ENCODE data around the gene PPFIA3. TPM values are rescaled to one million over a fixed set of nuclear protein-coding genes. Genes with fewer than 3 reads are reported as not detected.

The PPFIA3 gene
- total RNA-seq, 2 experiments from 2014 or later = 2.0 to 2.8 TPM

GRCh38 chr19:49114630-49115363 is 4.5 kb upstream of the PPFIA3 start:
- TF ChIP-seq CTCF (IDR thresholded peaks at IDR 0.05) = no peak
- Mint-ChIP-seq H3K27ac (no peak overlapping the region), H3K9me3 (no peaks in the 10 kb centered on the region), H3K4me3 (peak overlapping the region; percentile 83), H3K4me1 (ENCODE audit: low read depth) (peaks cover 40% of the 10 kb centered on the region), H3K27me3 (no peaks in the 10 kb centered on the region), H3K36me3 (ENCODE audit: low read depth) (peaks cover 4% of the 10 kb centered on the region)
- intact Hi-C loops (cut with DNase I, micrococcal nuclease) = loop anchor here (1.0 to 10.0 kb wide), 5 partner anchors 14 to 640 kb away; partner anchors contain the start of gene DBP (in 1 of the 2)
- no peaks in the 10 kb centered on the region for H3K36me3 ChIP-seq (ENCODE audit: insufficient read depth, low read length)
- ChIA-PET POLR2A (interaction anchor here (0.9 to 2.4 kb wide), 9 partner anchors 9 to 762 kb away, joined by 3 to 13 read pairs (median 4); partner anchors contain the start of genes AKT1S1, GYS1 and RUVBL2), CTCF (interaction anchor here (0.6 to 2.4 kb wide), 21 partner anchors 10 to 466 kb away, joined by 3 to 43 read pairs (median 5); partner anchors contain the start of genes CGB7, PRRG2 and RUVBL2)
- no peak for ATAC-seq (ENCODE audit: poor library complexity)
- peaks cover 42% of the 10 kb centered on the region for H3K4me1 ChIP-seq (ENCODE audit: insufficient read depth, low read length)
- peak overlapping the region; percentile 69 for H3K4me3 ChIP-seq (ENCODE audit: low read length)
- H3K27me3 ChIP-seq (ENCODE audit: control insufficient read depth in 1 of 2, insufficient read depth in 2 of 2, low read length in 2 of 2) = no peaks in the 10 kb centered on the region
- DNase-seq = peak in 12 of 14 experiments; percentile 19 to 76 (median 52)
- H3K27ac ChIP-seq (ENCODE audit: low read depth in 1 of 2, low read length in 2 of 2) = no peak overlapping the region
- no peaks in the 10 kb centered on the region for H3K9me3 ChIP-seq (ENCODE audit: control insufficient read depth in 1 of 2, insufficient read depth in 1 of 2, low read length in 2 of 2)

GRCh38 chr19:49116544-49116943 is 2.8 kb upstream of the PPFIA3 start:
- H3K9me3 Mint-ChIP-seq = no peaks in the 10 kb centered on the region
- Histone ChIP-seq H3K4me1 (ENCODE audit: insufficient read depth, low read length) (peaks cover 52% of the 10 kb centered on the region), H3K36me3 (ENCODE audit: insufficient read depth, low read length) (no peaks in the 10 kb centered on the region), H3K9me3 (ENCODE audit: control insufficient read depth in 1 of 2, insufficient read depth in 1 of 2, low read length in 2 of 2) (no peaks in the 10 kb centered on the region), H3K4me3 (ENCODE audit: low read length) (no peak overlapping the region), H3K27ac (ENCODE audit: low read depth in 1 of 2, low read length in 2 of 2) (no peak overlapping the region), H3K27me3 (ENCODE audit: control insufficient read depth in 1 of 2, insufficient read depth in 2 of 2, low read length in 2 of 2) (no peaks in the 10 kb centered on the region)
- H3K36me3 Mint-ChIP-seq (ENCODE audit: low read depth) = peaks cover 4% of the 10 kb centered on the region
- H3K27me3 Mint-ChIP-seq = no peaks in the 10 kb centered on the region
- ATAC-seq (ENCODE audit: poor library complexity) = no peak
- CTCF ChIA-PET = interaction anchor here (0.7 to 2.3 kb wide), 3 partner anchors 10 to 913 kb away, joined by 3 to 9 read pairs (median 7); no protein-coding TSS in a partner anchor
- H3K27ac Mint-ChIP-seq = no peak overlapping the region
- no peak for TF ChIP-seq CTCF (IDR thresholded peaks at IDR 0.05)
- POLR2A ChIA-PET = interaction anchor here (0.7 to 1.4 kb wide), 2 partner anchors 123 to 377 kb away, joined by 3 to 5 read pairs; partner anchors contain the start of genes GYS1 and RUVBL2
- intact Hi-C loops (cut with DNase I, micrococcal nuclease) = loop anchor here in 1 of 2 experiments (5.0 to 10.0 kb wide), 2 partner anchors 479 to 642 kb away; partner anchors contain the start of gene DBP
- H3K4me3 Mint-ChIP-seq = peak overlapping the region; percentile 92
- DNase-seq = no peak
- H3K4me1 Mint-ChIP-seq (ENCODE audit: low read depth) = peaks cover 48% of the 10 kb centered on the region

GRCh38 chr19:49117677-49118564 is 1.4 kb upstream of the PPFIA3 start:
- H3K9me3 ChIP-seq (ENCODE audit: control insufficient read depth in 1 of 2, insufficient read depth in 1 of 2, low read length in 2 of 2) = no peaks in the 10 kb centered on the region
- peak overlapping the region; percentile 92 for H3K4me3 Mint-ChIP-seq
- intact Hi-C loops (cut with DNase I, micrococcal nuclease) = loop anchor here in 1 of 2 experiments (5.0 to 10.0 kb wide), 2 partner anchors 481 to 643 kb away; partner anchors contain the start of gene DBP
- DNase-seq (peak in 1 of 14 experiments; percentile 50), ATAC-seq (ENCODE audit: poor library complexity) (no peak)
- ChIA-PET CTCF (interaction anchor here (1.2 to 2.3 kb wide), 4 partner anchors 10 to 28 kb away, joined by 3 to 9 read pairs (median 7); no protein-coding TSS in a partner anchor), POLR2A (interaction anchor here (0.8 to 1.4 kb wide), 2 partner anchors 11 to 124 kb away, joined by 3 to 5 read pairs; partner anchors contain the start of genes GYS1 and RUVBL2)
- no peaks in the 10 kb centered on the region for H3K27me3 ChIP-seq (ENCODE audit: control insufficient read depth in 1 of 2, insufficient read depth in 2 of 2, low read length in 2 of 2)
- no peaks in the 10 kb centered on the region for H3K36me3 ChIP-seq (ENCODE audit: insufficient read depth, low read length)
- H3K27me3 Mint-ChIP-seq = no peaks in the 10 kb centered on the region
- no peaks in the 10 kb centered on the region for H3K9me3 Mint-ChIP-seq
- H3K27ac ChIP-seq (ENCODE audit: low read depth in 1 of 2, low read length in 2 of 2) = peak overlapping the region; percentile 89 to 92
- no peak for TF ChIP-seq CTCF (IDR thresholded peaks at IDR 0.05)
- peak overlapping the region; percentile 82 for H3K27ac Mint-ChIP-seq
- peaks cover 52% of the 10 kb centered on the region for H3K4me1 ChIP-seq (ENCODE audit: insufficient read depth, low read length)
- H3K4me3 ChIP-seq (ENCODE audit: low read length) = peak overlapping the region; percentile 69
- H3K36me3 Mint-ChIP-seq (ENCODE audit: low read depth) = peaks cover 4% of the 10 kb centered on the region
- peaks cover 48% of the 10 kb centered on the region for H3K4me1 Mint-ChIP-seq (ENCODE audit: low read depth)
